Lower leg skin (tissue), 3 donors: ENCODE results near the gene OASL.

Source experiments
- POLR2A ChIP-seq, 2 donors: fragments of 450-650 bp; IDR thresholded peaks; one replicate each; pipeline ENCODE4 v1.6.1; 2016 to 2017; ENCODE audit warnings: antibody characterized with exemption in 2 of 2, mild to moderate bottlenecking in 1 of 2, moderate library complexity in 1 of 2
- TF ChIP-seq, protein P1 (sequence below), 3 donors: fragments of 450-650 bp; IDR thresholded peaks; one replicate each; pipeline ENCODE4 v1.5.1; 2016; ENCODE audit warnings: antibody characterized with exemption in 3 of 3, mild to moderate bottlenecking in 3 of 3, moderate library complexity in 2 of 3

DNA sequence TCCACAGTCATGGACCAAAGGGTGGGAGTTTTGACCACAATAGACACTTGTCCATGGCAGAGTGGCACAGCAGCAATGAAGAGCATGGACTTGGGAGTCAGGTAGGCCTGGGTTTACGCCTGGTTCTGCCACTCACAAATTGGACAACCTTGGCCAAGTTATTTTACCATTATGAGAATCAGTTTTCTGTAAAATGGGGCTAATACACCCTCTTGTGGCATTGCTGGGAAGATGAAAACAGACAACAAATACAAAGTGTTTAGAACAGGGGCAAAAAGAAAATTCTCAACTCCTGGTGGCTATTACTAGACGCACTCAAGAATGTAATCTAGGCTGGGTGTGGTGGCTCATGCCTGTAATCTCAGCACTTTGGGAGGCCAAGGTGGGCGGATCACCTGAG is 25.3 kb downstream of the OASL start:
- no peak for TF ChIP-seq POLR2A (IDR thresholded peaks at IDR 0.05)
- TF ChIP-seq, protein P1, sequence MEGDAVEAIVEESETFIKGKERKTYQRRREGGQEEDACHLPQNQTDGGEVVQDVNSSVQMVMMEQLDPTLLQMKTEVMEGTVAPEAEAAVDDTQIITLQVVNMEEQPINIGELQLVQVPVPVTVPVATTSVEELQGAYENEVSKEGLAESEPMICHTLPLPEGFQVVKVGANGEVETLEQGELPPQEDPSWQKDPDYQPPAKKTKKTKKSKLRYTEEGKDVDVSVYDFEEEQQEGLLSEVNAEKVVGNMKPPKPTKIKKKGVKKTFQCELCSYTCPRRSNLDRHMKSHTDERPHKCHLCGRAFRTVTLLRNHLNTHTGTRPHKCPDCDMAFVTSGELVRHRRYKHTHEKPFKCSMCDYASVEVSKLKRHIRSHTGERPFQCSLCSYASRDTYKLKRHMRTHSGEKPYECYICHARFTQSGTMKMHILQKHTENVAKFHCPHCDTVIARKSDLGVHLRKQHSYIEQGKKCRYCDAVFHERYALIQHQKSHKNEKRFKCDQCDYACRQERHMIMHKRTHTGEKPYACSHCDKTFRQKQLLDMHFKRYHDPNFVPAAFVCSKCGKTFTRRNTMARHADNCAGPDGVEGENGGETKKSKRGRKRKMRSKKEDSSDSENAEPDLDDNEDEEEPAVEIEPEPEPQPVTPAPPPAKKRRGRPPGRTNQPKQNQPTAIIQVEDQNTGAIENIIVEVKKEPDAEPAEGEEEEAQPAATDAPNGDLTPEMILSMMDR (IDR thresholded peaks at IDR 0.05): no peak
